Stimulated activated effector memory CD8-positive, alpha-beta T cell treated with anti-CD3 and anti-CD28 coated beads, Interleukin-12 subunit alpha, Interleukin-12 subunit beta, amount 100 ng/mL, for 72 hours (primary cell): ENCODE results near the gene WWC1.

Experiments used
- ATAC-seq: fragments of 150-1000 bp; cut with Tn5 transposase; 2 replicates; pipeline ENCODE4 v1.10.0; 2021
- DNase-seq, 2 donors: peaks; one replicate each; pipeline ENCODE4 v3.0.0; 2021 to 2022; ENCODE audit warnings: low spot score in 2 of 2
- H3K27ac Mint-ChIP-seq: one replicate; pipeline ENCODE4 v1.8.0; 2022; ENCODE audit warnings: mild to moderate bottlenecking, mixed read lengths
- H3K36me3 Mint-ChIP-seq: one replicate; pipeline ENCODE4 v1.8.0; 2022; ENCODE audit warnings: mild to moderate bottlenecking, mixed read lengths
- H3K4me1 Mint-ChIP-seq: one replicate; pipeline ENCODE4 v1.8.0; 2022; ENCODE audit warnings: mixed read lengths
- H3K4me3 Mint-ChIP-seq: one replicate; pipeline ENCODE4 v1.8.0; 2022; ENCODE audit warnings: mild to moderate bottlenecking, mixed read lengths
- H3K9me3 Mint-ChIP-seq: one replicate; pipeline ENCODE4 v1.8.0; 2022; ENCODE audit warnings: mixed read lengths

Gene WWC1

GRCh38 chr5:168353216-168353957, 61.9 kb downstream of the WWC1 start:
- no peaks in the 10 kb centered on the region for H3K36me3 Mint-ChIP-seq
- H3K27ac Mint-ChIP-seq, result no peak overlapping the region
- no peaks in the 10 kb centered on the region for H3K9me3 Mint-ChIP-seq
- ATAC-seq, result no peak
- no peaks in the 10 kb centered on the region for H3K4me1 Mint-ChIP-seq
- H3K4me3 Mint-ChIP-seq, result no peak overlapping the region
- DNase-seq, result no peak

GRCh38 chr5:168354397-168354796, 63.0 kb downstream of the WWC1 start:
- H3K4me1 Mint-ChIP-seq, result no peaks in the 10 kb centered on the region
- no peak overlapping the region for H3K4me3 Mint-ChIP-seq
- DNase-seq, result no peak
- no peaks in the 10 kb centered on the region for H3K9me3 Mint-ChIP-seq
- no peak overlapping the region for H3K27ac Mint-ChIP-seq
- ATAC-seq, result no peak
- no peaks in the 10 kb centered on the region for H3K36me3 Mint-ChIP-seq

- no peak for ATAC-seq
These were observed 64.7 kb downstream of the WWC1 start for GRCh38 chr5:168356171-168356570.

GRCh38 chr5:168356592-168356991, 65.1 kb downstream of the WWC1 start:
- DNase-seq (no peak), ATAC-seq (no peak)
- H3K4me3 Mint-ChIP-seq, result no peak overlapping the region
- no peak overlapping the region for H3K27ac Mint-ChIP-seq
- no peaks in the 10 kb centered on the region for H3K9me3 Mint-ChIP-seq
- no peaks in the 10 kb centered on the region for H3K36me3 Mint-ChIP-seq
- H3K4me1 Mint-ChIP-seq, result no peaks in the 10 kb centered on the region

More at GRCh38 chr5:168356171-168356570, 64.7 kb downstream of the WWC1 start:
- no peak for DNase-seq
- no peak overlapping the region for H3K4me3 Mint-ChIP-seq
- H3K27ac Mint-ChIP-seq, result no peak overlapping the region
- no peaks in the 10 kb centered on the region for H3K9me3 Mint-ChIP-seq
- no peaks in the 10 kb centered on the region for H3K4me1 Mint-ChIP-seq
- no peaks in the 10 kb centered on the region for H3K36me3 Mint-ChIP-seq

GRCh38 chr5:168357876-168358275, 66.4 kb downstream of the WWC1 start:
- ATAC-seq (no peak), DNase-seq (no peak)
- H3K4me3 Mint-ChIP-seq, result no peak overlapping the region
- no peaks in the 10 kb centered on the region for H3K36me3 Mint-ChIP-seq
- no peaks in the 10 kb centered on the region for H3K9me3 Mint-ChIP-seq
- no peak overlapping the region for H3K27ac Mint-ChIP-seq
- no peaks in the 10 kb centered on the region for H3K4me1 Mint-ChIP-seq

- H3K36me3 Mint-ChIP-seq, result no peaks in the 10 kb centered on the region
- no peak for ATAC-seq
These were observed 68.5 kb downstream of the WWC1 start for GRCh38 chr5:168359820-168360460.

GRCh38 chr5:168360521-168361285, 69.3 kb downstream of the WWC1 start:
- Mint-ChIP-seq H3K4me1 (no peaks in the 10 kb centered on the region), H3K9me3 (no peaks in the 10 kb centered on the region), H3K36me3 (no peaks in the 10 kb centered on the region), H3K4me3 (no peak overlapping the region), H3K27ac (no peak overlapping the region)
- DNase-seq, result no peak
- no peak for ATAC-seq

More at GRCh38 chr5:168359820-168360460, 68.5 kb downstream of the WWC1 start:
- no peaks in the 10 kb centered on the region for H3K9me3 Mint-ChIP-seq
- no peaks in the 10 kb centered on the region for H3K4me1 Mint-ChIP-seq
- H3K4me3 Mint-ChIP-seq, result no peak overlapping the region
- H3K27ac Mint-ChIP-seq, result no peak overlapping the region
- no peak for DNase-seq

DNA sequence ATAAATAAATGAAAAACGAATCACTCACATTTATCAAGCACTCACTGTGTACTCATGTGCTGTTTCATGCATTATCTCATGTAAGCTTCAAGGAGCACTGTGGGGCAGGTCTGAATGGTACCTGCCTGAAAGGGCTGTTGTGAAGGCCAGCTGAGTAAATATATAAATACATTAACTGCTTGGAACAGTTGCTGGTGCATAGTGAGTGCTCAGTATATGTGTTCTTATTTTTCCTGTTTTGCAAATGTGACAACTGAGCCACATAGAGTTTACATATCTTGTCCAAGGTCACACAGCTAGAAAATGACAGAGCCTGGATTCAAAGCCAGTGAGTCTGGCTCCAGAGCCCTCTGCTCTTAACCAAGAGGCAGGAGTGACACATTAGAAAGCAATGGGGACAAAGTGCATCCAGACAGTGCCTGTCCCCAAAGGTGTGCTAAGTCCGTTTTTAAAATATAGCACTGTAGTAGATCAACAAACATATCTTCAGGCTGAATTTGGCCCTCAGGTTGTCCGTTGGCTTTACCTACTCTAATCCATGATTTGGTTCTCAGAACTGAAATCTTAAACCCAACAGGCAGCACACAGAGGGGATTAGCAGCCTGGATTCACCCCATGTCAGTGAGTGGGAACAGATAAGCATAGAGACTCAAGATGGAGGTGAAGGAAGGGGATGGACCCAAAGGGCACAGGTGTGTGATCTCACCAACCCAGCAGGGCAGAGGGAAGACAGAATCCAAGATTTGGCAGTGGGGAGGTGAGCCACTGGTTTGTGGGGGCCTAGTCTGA, 70.8 kb downstream of the WWC1 start:
- H3K9me3 Mint-ChIP-seq, result no peaks in the 10 kb centered on the region
- no peak for ATAC-seq
- no peak overlapping the region for H3K27ac Mint-ChIP-seq

DNA sequence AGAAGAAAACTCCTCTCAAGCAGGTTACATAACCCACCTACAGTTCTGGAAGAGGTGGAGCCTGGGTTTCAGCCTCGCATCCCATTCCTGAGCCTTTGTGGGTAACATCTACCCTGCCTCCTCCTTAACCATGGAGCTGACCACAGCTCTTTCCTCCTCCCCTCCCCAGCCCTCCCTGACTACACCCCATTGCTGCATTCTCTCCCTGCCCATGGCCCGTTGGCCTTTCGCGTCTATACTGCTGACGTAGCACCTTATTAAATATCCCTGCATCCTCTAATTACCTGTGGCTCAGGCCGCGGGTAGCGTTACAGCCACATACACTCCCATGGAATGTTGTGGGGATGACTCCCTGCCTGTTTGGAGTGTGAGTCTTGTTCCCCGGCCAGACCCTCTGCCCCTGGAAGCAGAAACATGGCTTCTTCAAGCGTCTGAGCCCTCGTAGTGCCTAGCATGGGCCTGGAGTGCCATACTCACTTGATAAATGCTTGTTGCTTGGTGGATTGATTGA, 72.8 kb downstream of the WWC1 start:
- H3K4me3 Mint-ChIP-seq, result no peak overlapping the region
- ATAC-seq (peak; percentile 14), DNase-seq (no peak)
- H3K36me3 Mint-ChIP-seq, result no peaks in the 10 kb centered on the region
- no peak overlapping the region for H3K27ac Mint-ChIP-seq
- no peaks in the 10 kb centered on the region for H3K4me1 Mint-ChIP-seq
- no peaks in the 10 kb centered on the region for H3K9me3 Mint-ChIP-seq

More for the DNA sequence above, 70.8 kb downstream of the WWC1 start:
- DNase-seq, result no peak
- H3K4me1 Mint-ChIP-seq, result no peaks in the 10 kb centered on the region
- no peak overlapping the region for H3K4me3 Mint-ChIP-seq
- H3K36me3 Mint-ChIP-seq, result no peaks in the 10 kb centered on the region

DNA sequence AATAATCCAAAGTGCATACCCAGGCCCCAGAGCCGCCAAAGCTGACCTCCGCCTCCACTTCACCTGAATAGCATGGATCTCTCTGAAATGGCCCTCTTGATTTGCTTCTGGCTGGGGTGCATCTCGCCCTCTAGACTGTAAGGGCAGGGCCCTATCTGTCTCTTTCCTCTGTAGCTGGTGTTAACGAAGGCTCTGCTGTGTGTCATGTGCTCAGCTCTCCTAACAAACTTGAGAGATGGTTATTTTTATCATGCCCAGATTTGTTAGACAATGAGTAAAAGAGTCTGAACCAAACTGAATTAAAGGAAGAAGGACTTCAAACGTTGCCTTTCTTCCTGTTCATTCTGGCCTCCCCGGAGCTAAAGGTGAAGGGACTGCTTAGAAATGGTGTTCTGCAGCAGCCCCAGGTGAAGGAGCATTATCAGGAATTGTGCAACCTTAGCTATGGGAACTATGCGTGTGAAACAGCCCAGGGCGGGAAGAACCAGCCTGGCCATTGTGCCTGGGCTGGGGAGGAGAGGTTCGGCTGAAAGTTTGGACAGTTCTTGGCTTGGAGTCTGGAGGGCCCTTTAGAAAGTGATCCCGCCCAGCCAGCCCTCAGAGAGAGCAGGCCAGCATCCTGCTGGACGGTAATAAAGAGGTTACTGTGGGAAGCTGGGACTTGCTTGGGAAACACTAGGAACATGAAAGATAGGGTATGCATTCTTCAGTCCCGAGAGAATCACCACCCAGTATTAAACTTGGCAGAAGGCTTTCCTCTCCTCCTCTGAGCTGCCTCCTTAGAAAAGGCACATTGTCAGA, 73.5 kb downstream of the WWC1 start:
- DNase-seq (no peak), ATAC-seq (no peak)
- no peak overlapping the region for H3K27ac Mint-ChIP-seq
- no peaks in the 10 kb centered on the region for H3K36me3 Mint-ChIP-seq
- no peaks in the 10 kb centered on the region for H3K4me1 Mint-ChIP-seq
- no peaks in the 10 kb centered on the region for H3K9me3 Mint-ChIP-seq
- H3K4me3 Mint-ChIP-seq, result no peak overlapping the region

GRCh38 chr5:168365581-168366081, 74.2 kb downstream of the WWC1 start:
- Mint-ChIP-seq H3K4me1 (no peaks in the 10 kb centered on the region), H3K36me3 (no peaks in the 10 kb centered on the region), H3K27ac (no peak overlapping the region), H3K4me3 (no peak overlapping the region), H3K9me3 (no peaks in the 10 kb centered on the region)
- ATAC-seq (peak; percentile 8), DNase-seq (no peak)

- Mint-ChIP-seq H3K4me3 (no peak overlapping the region), H3K27ac (no peak overlapping the region), H3K4me1 (no peaks in the 10 kb centered on the region), H3K9me3 (no peaks in the 10 kb centered on the region), H3K36me3 (no peaks in the 10 kb centered on the region)
- DNase-seq, result no peak
- ATAC-seq, result no peak
These were observed 74.7 kb downstream of the WWC1 start for GRCh38 chr5:168366116-168366515.

DNA sequence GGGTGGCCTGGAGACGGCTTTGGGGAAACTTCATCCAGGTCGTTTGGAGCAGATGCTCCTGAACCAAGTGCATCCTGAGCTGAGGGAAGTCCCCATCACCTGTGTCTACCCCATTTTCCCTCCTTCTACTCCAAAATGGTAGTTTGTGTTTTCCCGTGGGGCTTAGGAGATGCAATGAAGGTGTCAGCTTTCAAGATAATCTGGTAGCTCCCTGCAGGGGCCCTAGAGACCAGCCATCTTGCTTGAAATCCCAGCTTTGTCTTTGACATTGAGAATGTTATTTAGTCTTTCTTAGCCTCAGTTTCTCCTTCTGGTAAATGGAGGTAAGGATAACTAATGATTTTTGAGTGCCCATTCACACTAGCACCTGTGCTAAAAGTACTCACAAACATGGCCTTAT, 77.4 kb downstream of the WWC1 start:
- Mint-ChIP-seq H3K36me3 (no peaks in the 10 kb centered on the region), H3K9me3 (no peaks in the 10 kb centered on the region), H3K27ac (no peak overlapping the region), H3K4me3 (no peak overlapping the region), H3K4me1 (no peaks in the 10 kb centered on the region)
- DNase-seq (no peak), ATAC-seq (no peak)

GRCh38 chr5:168370831-168371230, 79.4 kb downstream of the WWC1 start:
- ATAC-seq (no peak), DNase-seq (no peak)
- Mint-ChIP-seq H3K36me3 (no peaks in the 10 kb centered on the region), H3K9me3 (no peaks in the 10 kb centered on the region), H3K4me3 (no peak overlapping the region), H3K4me1 (no peaks in the 10 kb centered on the region), H3K27ac (no peak overlapping the region)
